ENCODE data around the gene TMEM186.
A peak's percentile ranks its signal among the peaks of the same experiment; 100 is the strongest.
"Not testable (repeated sequence)": the region's sequence is repeated elsewhere in the genome, so short reads cannot be mapped to it uniquely, and the experiment has no call there.

Gene TMEM186

GRCh38 chr16:8768283-8768682, 29.2 kb downstream of the TMEM186 start:
- DNase-seq: no peak

DNA sequence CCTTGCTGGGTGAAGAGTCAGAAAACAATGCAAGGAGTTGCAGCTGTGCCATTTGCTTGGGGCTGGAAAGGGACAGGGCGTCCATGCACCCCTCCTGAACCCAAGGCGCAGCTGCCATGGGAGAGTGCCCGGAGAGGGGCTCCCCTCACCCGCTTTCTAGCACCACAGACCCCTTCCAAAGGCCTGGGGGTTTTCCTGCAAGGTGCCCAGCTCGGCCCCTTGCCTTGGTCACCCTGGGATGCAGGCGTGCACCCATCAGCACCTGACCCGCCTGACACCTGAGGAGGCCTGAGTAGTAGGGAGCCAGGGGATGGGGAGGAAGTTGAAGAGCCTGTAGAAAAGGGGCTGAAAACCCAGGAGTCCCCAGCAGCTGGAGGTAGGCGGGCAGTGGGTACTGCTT, 30.3 kb downstream of the TMEM186 start:
- no peak for DNase-seq

- no peak for DNase-seq
These were observed 32.8 kb downstream of the TMEM186 start for GRCh38 chr16:8764525-8765250.

GRCh38 chr16:8763899-8764298, 33.5 kb downstream of the TMEM186 start:
- DNase-seq: no peak

GRCh38 chr16:8763083-8763482, 34.4 kb downstream of the TMEM186 start:
- DNase-seq: no peak

- DNase-seq: no peak
These were observed 35.2 kb downstream of the TMEM186 start for GRCh38 chr16:8762254-8762653.

DNA sequence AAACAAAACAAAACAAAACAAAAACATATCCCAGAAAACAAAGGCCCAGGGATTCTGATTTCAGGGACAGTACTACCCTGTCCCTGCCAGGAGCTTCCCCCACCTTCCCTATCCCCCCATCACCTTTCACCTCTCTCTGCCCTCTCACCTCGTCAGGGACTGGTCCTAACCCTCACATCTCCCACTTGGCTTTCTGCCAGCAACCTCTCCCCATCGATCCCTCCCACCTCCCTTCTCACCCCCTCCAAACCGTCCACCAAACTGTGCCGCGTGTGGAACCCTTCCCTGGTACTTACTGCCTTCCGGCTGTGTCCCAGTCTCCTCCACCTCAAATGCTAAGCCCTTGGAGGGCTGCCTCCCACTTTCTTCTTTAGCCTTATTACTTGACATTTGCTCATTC, 36.4 kb downstream of the TMEM186 start:
- DNase-seq: no peak

DNA sequence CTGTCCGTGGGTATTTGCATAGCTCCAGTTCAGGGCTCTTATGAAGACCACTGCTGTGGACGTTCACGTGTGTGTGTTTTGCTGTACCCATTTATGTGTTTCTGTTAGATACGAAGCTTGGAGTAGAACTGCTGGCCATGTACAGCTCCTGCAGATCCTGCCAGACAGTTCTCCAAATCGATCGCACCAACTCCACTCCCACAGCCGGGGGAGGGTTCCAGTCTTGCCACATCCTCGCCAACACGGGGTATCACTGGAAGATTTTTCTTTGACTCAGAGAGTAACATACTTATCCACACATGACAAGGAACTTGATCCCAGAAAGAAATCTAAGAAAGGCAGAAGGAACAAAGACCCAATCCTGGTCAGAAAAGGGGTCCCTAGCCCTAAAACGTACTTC, 37.4 kb downstream of the TMEM186 start:
- no peak for DNase-seq

DNA sequence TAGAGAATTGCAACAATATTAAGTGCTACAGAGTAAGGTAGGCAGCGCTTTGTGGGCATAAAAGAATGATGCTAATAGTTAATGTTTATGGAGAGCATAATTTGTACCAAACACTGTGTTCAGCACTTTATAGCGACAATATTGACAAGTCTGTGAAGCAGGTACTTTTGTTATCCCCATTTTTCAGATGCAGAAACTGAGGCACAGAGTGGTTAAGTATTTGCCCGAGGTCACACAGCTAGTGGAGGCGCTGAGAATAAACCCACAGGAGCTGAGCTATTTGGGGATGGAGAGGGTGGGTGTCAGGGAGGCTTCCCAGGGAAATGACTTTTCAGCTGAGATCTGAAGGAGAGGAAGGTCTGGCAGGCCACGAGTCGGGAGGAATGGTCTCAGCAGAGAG, 39.4 kb downstream of the TMEM186 start:
- DNase-seq: no peak

DNA sequence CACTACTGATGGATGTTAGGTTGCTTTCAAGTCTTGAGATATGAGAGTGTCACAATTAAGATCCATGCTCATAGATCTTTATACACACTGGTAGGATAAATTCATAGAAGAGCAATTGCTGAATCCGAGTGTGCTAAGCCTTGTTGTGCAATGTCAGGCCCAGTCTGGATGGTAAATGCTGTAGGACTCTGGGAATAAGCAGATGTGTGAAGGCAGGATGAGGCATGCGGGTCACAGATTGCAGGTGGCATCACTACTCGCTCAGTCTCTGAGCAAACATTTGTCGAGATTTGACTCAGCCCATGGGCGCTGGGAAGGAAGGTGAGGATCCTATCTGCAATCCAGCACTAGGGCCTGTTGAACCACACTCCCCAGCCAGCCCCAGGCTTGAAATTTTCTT, 40.7 kb downstream of the TMEM186 start:
- DNase-seq: no peak

GRCh38 chr16:8753416-8754054, 43.9 kb downstream of the TMEM186 start:
- DNase-seq: no peak

DNA sequence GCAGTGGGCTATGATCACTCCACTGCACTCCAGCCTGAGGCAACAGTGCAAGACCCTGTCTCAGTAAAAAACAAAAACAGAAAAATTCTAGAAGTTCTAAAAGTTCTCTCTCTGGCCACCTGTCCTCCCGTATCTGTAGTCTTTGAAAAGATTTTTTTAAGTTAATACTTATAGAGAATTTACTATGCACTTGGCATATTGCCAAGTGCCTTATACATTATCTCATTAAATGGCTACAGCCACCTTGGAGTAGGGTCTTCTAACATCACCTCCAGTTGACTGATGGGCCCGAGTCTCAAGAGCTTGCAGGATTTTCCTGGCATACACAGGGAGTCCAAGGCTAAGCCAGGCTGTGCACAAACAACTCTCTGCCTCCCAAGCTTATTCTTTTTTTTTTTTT, 44.7 kb downstream of the TMEM186 start:
- no peak for DNase-seq

GRCh38 chr16:8751481-8752311, 45.7 kb downstream of the TMEM186 start:
- DNase-seq: peak in 1 of 2 experiments; percentile 20

- DNase-seq: not testable (repeated sequence)
These were observed 48.5 kb downstream of the TMEM186 start for GRCh38 chr16:8748944-8749343.

Data from SW 1271 (cell line).